Ascending aorta (tissue), 2 donors: ENCODE results near the gene HSPA9. TPM values are rescaled to one million over a fixed set of nuclear protein-coding genes. Genes with fewer than 3 reads are reported as not detected.

Experiments used
- DNase-seq, 2 donors: peaks; one replicate each; pipeline ENCODE4 v3.0.0-alpha.2; 2019; ENCODE audit warnings: low spot score in 2 of 2
- H3K27ac ChIP-seq, 2 donors: fragments of 200-600 bp; sonication (generic); one replicate each; pipeline ENCODE4 v1.5.1; 2016 to 2017; ENCODE audit warnings: mild to moderate bottlenecking in 1 of 2
- H3K27me3 ChIP-seq: fragments of 200-600 bp; sonication (generic); one replicate; pipeline ENCODE4 v1.5.1; 2017
- H3K36me3 ChIP-seq, 2 donors: fragments of 200-600 bp; sonication (generic); one replicate each; pipeline ENCODE4 v1.5.1; 2016
- H3K4me1 ChIP-seq, 2 donors: fragments of 200-600 bp; sonication (generic); one replicate each; pipeline ENCODE4 v1.5.1; 2016 to 2017; ENCODE audit warnings: mild to moderate bottlenecking in 1 of 2
- H3K4me3 ChIP-seq, 2 donors: fragments of 200-600 bp; sonication (generic); one replicate each; pipeline ENCODE4 v1.5.1; 2016 to 2017; ENCODE audit warnings: mild to moderate bottlenecking in 1 of 2
- H3K9me3 ChIP-seq, 2 donors: fragments of 200-600 bp; sonication (generic); one replicate each; pipeline ENCODE4 v1.5.1; 2016
- CTCF ChIP-seq, 3 experiments: fragments of 200-600 bp in 2 of 3; fragments of 450-650 bp in 1 of 3; sonication (generic) in 2 of 3; IDR thresholded peaks; one replicate each; pipeline ENCODE4 v1.5.1; 2016 to 2019; ENCODE audit warnings: antibody characterized with exemption in 3 of 3, mild to moderate bottlenecking in 1 of 3, moderate library complexity in 1 of 3
- intact Hi-C: fragments of 100-400 bp; cut with DNase I; formaldehyde crosslinking; loops from one replicate; pipeline ENCODE4 v1.15.1; 2023
- total RNA-seq: library from RNA; depleted of rRNA; stranded (reverse); fragments of >200 nt; gene quantifications from one replicate; pipeline ENCODE4 v1.1.0, GENCODE V29; 2016

The HSPA9 gene
- total RNA-seq, 1 donor from 2014 or later: 75.5 TPM

GRCh38 chr5:138557677-138558076 is 17.5 kb downstream of the HSPA9 start:
- Histone ChIP-seq H3K9me3 (no peaks in the 10 kb centered on the region), H3K36me3 (peaks cover 61 to 88% of the 10 kb centered on the region in 2 donors), H3K4me3 (no peak overlapping the region), H3K27ac (no peak overlapping the region), H3K27me3 (no peaks in the 10 kb centered on the region), H3K4me1 (no peaks in the 10 kb centered on the region)
- DNase-seq: no peak
- TF ChIP-seq CTCF (IDR thresholded peaks at IDR 0.05): no peak
- intact Hi-C loops: no loop called here

- H3K4me1 ChIP-seq: no peaks in the 10 kb centered on the region
- no peaks in the 10 kb centered on the region for H3K9me3 ChIP-seq
- intact Hi-C loops: no loop called here
- no peaks in the 10 kb centered on the region for H3K27me3 ChIP-seq
- H3K36me3 ChIP-seq: peaks cover 38 to 58% of the 10 kb centered on the region in 2 donors
- TF ChIP-seq CTCF (IDR thresholded peaks at IDR 0.05): no peak
- H3K4me3 ChIP-seq: no peak overlapping the region
- no peak for DNase-seq
- no peak overlapping the region for H3K27ac ChIP-seq
Observed at GRCh38 chr5:138554143-138554542, 21.1 kb downstream of the HSPA9 start.

- DNase-seq: no peak
- H3K4me1 ChIP-seq: no peaks in the 10 kb centered on the region
- intact Hi-C loops: no loop called here
- no peak overlapping the region for H3K27ac ChIP-seq
- no peak overlapping the region for H3K4me3 ChIP-seq
- H3K27me3 ChIP-seq: no peaks in the 10 kb centered on the region
- no peaks in the 10 kb centered on the region for H3K9me3 ChIP-seq
- no peak for TF ChIP-seq CTCF (IDR thresholded peaks at IDR 0.05)
- H3K36me3 ChIP-seq: peaks cover 36 to 52% of the 10 kb centered on the region in 2 donors
Observed at GRCh38 chr5:138553437-138554095, 21.6 kb downstream of the HSPA9 start.

GRCh38 chr5:138552657-138553056 is 22.5 kb downstream of the HSPA9 start:
- Histone ChIP-seq H3K27ac (no peak overlapping the region), H3K9me3 (no peaks in the 10 kb centered on the region), H3K4me1 (no peaks in the 10 kb centered on the region), H3K36me3 (peaks cover 27 to 43% of the 10 kb centered on the region in 2 donors), H3K4me3 (no peak overlapping the region), H3K27me3 (no peaks in the 10 kb centered on the region)
- no peak for TF ChIP-seq CTCF (IDR thresholded peaks at IDR 0.05)
- DNase-seq: no peak
- intact Hi-C loops: no loop called here

GRCh38 chr5:138549414-138549813 is 25.8 kb downstream of the HSPA9 start:
- H3K27ac ChIP-seq: no peak overlapping the region
- no peak overlapping the region for H3K4me3 ChIP-seq
- intact Hi-C loops: no loop called here
- H3K9me3 ChIP-seq: no peaks in the 10 kb centered on the region
- H3K36me3 ChIP-seq: peaks cover 5 to 11% of the 10 kb centered on the region in 2 donors
- H3K4me1 ChIP-seq: peaks cover 10 to 18% of the 10 kb centered on the region in 2 donors
- DNase-seq: no peak
- no peaks in the 10 kb centered on the region for H3K27me3 ChIP-seq
- no peak for TF ChIP-seq CTCF (IDR thresholded peaks at IDR 0.05)
